HCT116 (cell line): ENCODE results near the gene STAU1.

Experiments
- CTCF ChIP-seq, 3 experiments: fragments of 200-600 bp in 1 of 3; sonication (generic) in 1 of 3; IDR thresholded peaks in 2 of 3; conservative IDR thresholded peaks in 1 of 3; 2 replicates each; pipeline ENCODE4 v1.5.1; 2012 to 2017; ENCODE audit warnings: low read depth in 2 of 3, low read length in 2 of 3, antibody characterized with exemption in 1 of 3, borderline replicate concordance in 1 of 3, control low read depth in 1 of 3, mild to moderate bottlenecking in 1 of 3, mixed read lengths in 1 of 3, mixed run types in 1 of 3, moderate library complexity in 1 of 3; ENCODE audit not compliant: insufficient read depth in 1 of 3
- EZH2 ChIP-seq: fragments of 200-600 bp; sonication (generic); IDR thresholded peaks from 2 replicates; pipeline ENCODE4 v1.6.1; 2017; ENCODE audit warnings: antibody characterized with exemption, mixed run types
- ZNF274 ChIP-seq: fragments of 200-500 bp; sonication (Bioruptor generic); IDR thresholded peaks from 2 replicates; pipeline ENCODE4 v1.6.1; 2014; ENCODE audit warnings: mild to moderate bottlenecking, low read depth, low read length, inconsistent platforms

GRCh38 chr20:49148601-49149000 lies 39.5 kb downstream of the STAU1 start:
- TF ChIP-seq CTCF (IDR thresholded peaks at IDR 0.05 in 2 of 3, conservative IDR thresholded peaks at IDR 0.05 in 1 of 3; ENCODE audit: borderline replicate concordance in 1 of 3, insufficient read depth in 1 of 3, low read depth in 2 of 3, low read length in 2 of 3): no peak
- no peak for TF ChIP-seq ZNF274
- no peak for TF ChIP-seq EZH2
